Activated CD8-positive, alpha-beta T cell treated with anti-CD3 and anti-CD28 coated beads, Interleukin-2, amount 10 ng/mL, durations not matched to agents 7 days and 5 days (primary cell): ENCODE results near the gene TSPAN11. TPM values are rescaled to one million over a fixed set of nuclear protein-coding genes. Genes with fewer than 3 reads are reported as not detected.
"Not testable (repeated sequence)": the region's sequence is repeated elsewhere in the genome, so short reads cannot be mapped to it uniquely, and the experiment has no call there.

Experiments
- ATAC-seq: fragments of 150-1000 bp; cut with Tn5 transposase; one replicate; pipeline ENCODE4 v1.10.0; 2021; ENCODE audit warnings: moderate library complexity
- CTCF ChIA-PET: fragments of 350-600 bp; sonication (Branson Sonifier 250); formaldehyde crosslinking; loops from one replicate; lab custom pipeline; 2021; ENCODE audit warnings: antibody characterized with exemption; lab: Charles Lee
- POLR2A ChIA-PET: fragments of 350-600 bp; sonication (Branson Sonifier 250); formaldehyde crosslinking; loops from one replicate; lab custom pipeline; 2021; ENCODE audit warnings: antibody characterized with exemption; lab: Charles Lee
- DNase-seq: peaks from one replicate; pipeline ENCODE4 v3.0.0-alpha.2; 2020
- H3K27ac Mint-ChIP-seq: one replicate; pipeline ENCODE4 v1.8.0; 2021; ENCODE audit warnings: mild to moderate bottlenecking, mixed read lengths
- H3K27me3 Mint-ChIP-seq: one replicate; pipeline ENCODE4 v1.8.0; 2021; ENCODE audit warnings: low read depth, mixed read lengths
- H3K36me3 Mint-ChIP-seq: one replicate; pipeline ENCODE4 v1.8.0; 2021; ENCODE audit warnings: low read depth, mixed read lengths
- H3K4me1 Mint-ChIP-seq: one replicate; pipeline ENCODE4 v1.8.0; 2021; ENCODE audit warnings: low read depth, mixed read lengths
- H3K4me3 Mint-ChIP-seq: one replicate; pipeline ENCODE4 v1.8.0; 2021; ENCODE audit warnings: mild to moderate bottlenecking, mixed read lengths
- H3K9me3 Mint-ChIP-seq: one replicate; pipeline ENCODE4 v1.8.0; 2022; ENCODE audit warnings: mixed read lengths; ENCODE audit not compliant: insufficient read depth
- total RNA-seq, 2 experiments: library from RNA; stranded (reverse); gene quantifications; one replicate each; pipeline ENCODE4 v1.2.3, GENCODE V29; 2021

Gene TSPAN11
- total RNA-seq, 2 experiments from 2014 or later: not detected

DNA sequence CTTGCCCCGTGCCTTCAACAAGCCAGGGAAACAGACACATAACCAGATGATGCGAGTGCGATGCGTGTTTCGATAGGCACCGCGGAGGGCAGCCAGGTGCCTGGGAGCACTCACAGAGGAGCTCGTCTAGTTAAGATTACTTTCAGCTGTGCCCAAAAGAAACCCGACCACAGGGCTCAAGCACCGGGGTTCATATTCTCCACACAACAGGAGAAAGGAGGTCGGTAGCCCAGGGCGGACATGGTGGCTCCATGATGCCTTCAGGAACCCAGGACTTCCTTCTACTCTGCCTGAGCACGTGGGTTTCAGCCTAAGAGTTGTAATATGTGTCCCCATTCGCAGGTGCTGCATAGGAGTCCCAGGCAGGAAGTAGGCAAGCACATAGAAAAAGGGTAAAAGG, 93.4 kb downstream of the TSPAN11 start:
- DNase-seq (no peak), ATAC-seq (no peak)
- Mint-ChIP-seq H3K4me1 (no peaks in the 10 kb centered on the region), H3K9me3 (no peaks in the 10 kb centered on the region), H3K27me3 (peaks cover 9% of the 10 kb centered on the region), H3K4me3 (no peak overlapping the region), H3K36me3 (no peaks in the 10 kb centered on the region), H3K27ac (no peak overlapping the region)
- ChIA-PET POLR2A (no interaction called here), CTCF (no interaction called here)

DNA sequence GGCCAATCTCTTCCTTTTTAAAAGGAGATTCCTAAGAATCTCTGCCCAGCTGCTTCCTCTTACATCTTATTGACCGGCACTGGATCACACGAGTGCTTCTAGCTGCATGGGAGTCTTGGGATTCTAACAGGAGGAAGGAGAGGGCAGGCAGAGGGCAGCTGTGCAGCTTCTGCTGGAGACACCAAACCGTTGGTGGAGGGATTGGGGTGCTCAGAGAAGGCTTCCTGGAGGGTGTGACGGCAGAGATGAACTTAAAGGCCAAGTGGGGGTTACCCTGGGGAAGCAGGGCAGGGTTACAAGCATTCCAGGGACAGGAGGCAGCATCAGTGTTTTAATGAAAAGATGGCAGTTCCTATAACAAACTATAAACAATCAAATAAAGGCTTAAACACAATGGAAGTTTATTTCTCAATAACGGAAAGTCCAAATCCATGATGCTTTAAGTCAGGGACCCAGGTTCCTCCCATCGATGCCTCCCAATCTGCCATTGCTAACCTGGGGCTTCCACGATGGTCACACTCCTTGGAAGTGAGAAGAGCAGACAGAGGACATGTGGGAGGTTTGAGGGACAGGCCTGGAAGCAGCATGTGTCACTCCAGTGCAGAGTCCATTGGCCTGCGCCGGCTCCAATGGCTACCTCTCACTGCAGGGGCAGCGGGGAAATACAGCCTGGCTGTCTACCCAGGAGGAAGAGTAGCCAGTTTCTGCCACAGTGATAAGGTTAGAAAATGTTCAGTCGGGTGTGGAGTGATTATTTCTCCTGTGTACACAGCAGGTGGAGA, 94.0 kb downstream of the TSPAN11 start:
- Mint-ChIP-seq H3K27ac (no peak overlapping the region), H3K4me1 (no peaks in the 10 kb centered on the region), H3K4me3 (no peak overlapping the region), H3K9me3 (no peaks in the 10 kb centered on the region), H3K27me3 (peaks cover 12% of the 10 kb centered on the region), H3K36me3 (no peaks in the 10 kb centered on the region)
- DNase-seq (no peak), ATAC-seq (no peak)
- CTCF ChIA-PET: no interaction called here
- POLR2A ChIA-PET: no interaction called here

DNA sequence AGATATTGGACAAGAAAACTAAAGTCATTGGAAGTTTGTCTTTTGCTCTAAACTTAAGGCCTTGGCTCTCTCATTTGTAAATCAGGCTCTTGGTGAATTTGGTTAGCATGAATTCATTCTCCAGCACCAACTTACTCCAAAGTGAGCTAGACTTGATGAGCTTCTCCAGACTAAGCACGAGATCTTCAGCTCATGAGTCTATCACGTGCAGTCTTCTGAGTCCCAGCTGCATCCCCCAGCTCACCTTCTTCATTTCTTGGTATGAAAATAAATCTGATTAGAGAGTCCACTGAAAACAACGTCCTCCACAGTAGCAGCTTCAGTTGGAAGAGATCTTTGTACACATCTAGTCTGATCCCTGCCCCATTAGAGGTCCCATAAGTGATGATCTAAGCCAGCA, 94.6 kb downstream of the TSPAN11 start:
- ChIA-PET POLR2A (no interaction called here), CTCF (no interaction called here)
- no peaks in the 10 kb centered on the region for H3K4me1 Mint-ChIP-seq
- H3K36me3 Mint-ChIP-seq: no peaks in the 10 kb centered on the region
- DNase-seq (no peak), ATAC-seq (no peak)
- H3K9me3 Mint-ChIP-seq: no peaks in the 10 kb centered on the region
- H3K27ac Mint-ChIP-seq: no peak overlapping the region
- peaks cover 14% of the 10 kb centered on the region for H3K27me3 Mint-ChIP-seq
- no peak overlapping the region for H3K4me3 Mint-ChIP-seq

DNA sequence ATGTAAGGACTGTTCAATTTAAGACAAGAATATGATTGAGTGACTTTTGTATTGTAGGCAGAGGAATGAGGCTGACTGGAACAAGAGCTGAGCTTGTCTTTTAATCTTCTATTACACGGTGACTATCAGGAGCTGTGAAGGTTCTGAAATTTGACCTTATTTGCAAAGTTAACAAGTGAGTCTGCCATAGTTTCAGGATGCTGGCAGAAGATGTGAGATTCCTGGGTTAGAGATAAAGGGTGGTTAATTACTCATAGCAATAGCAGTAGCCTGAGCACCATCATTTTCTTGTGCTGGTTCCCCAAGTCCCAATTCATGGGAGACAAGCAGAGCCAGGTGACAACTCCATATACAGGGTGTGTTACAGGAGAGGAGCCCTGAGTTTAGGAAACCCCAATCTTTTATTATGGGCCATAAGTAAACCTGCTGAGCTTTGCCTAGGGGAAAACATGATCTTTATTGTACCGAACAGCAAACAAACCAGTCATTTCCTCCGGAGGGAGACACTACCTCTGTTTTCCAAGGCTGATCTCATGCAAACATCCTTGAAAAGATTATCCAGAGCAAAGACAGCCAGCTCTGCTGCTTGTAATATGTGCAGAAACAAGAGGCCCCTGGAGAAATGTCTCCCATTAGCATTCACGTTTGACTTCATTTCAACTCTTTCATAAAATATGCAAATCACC, 95.4 kb downstream of the TSPAN11 start:
- no peaks in the 10 kb centered on the region for H3K36me3 Mint-ChIP-seq
- no peak overlapping the region for H3K27ac Mint-ChIP-seq
- DNase-seq: no peak
- CTCF ChIA-PET: interaction anchor here (1.1 kb wide), 1 partner anchor 11 kb away, joined by 4 read pairs; no protein-coding TSS in a partner anchor
- H3K4me3 Mint-ChIP-seq: no peak overlapping the region
- peaks cover 14% of the 10 kb centered on the region for H3K27me3 Mint-ChIP-seq
- ATAC-seq: no peak
- POLR2A ChIA-PET: no interaction called here
- H3K4me1 Mint-ChIP-seq: no peaks in the 10 kb centered on the region
- no peaks in the 10 kb centered on the region for H3K9me3 Mint-ChIP-seq

DNA sequence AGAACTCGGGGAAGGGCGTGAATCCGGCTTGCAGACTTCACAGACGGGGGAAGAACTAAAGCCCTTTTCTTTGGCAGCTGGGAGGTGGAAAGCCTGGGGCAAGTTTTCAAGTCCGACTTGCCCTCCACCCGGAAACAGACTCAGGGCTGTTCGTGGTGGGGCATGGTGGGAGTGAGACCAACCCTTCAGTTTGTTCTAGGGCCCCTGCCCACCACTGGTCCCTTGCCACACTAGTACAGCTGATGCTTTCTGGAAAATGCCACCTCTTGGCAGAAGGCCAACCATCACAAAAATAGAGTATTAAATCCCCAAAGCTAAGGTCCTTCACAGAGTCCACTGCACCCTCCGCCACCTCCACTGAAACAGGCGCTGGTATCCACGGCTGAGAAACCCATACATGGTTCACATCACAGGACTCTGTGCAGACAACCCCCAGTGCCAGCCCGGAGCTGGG, 96.8 kb downstream of the TSPAN11 start:
- no peak for ATAC-seq
- DNase-seq: no peak
- Mint-ChIP-seq H3K9me3 (no peaks in the 10 kb centered on the region), H3K27me3 (peaks cover 12% of the 10 kb centered on the region), H3K27ac (no peak overlapping the region), H3K4me1 (no peaks in the 10 kb centered on the region), H3K36me3 (no peaks in the 10 kb centered on the region), H3K4me3 (no peak overlapping the region)
- ChIA-PET POLR2A (no interaction called here), CTCF (no interaction called here)

DNA sequence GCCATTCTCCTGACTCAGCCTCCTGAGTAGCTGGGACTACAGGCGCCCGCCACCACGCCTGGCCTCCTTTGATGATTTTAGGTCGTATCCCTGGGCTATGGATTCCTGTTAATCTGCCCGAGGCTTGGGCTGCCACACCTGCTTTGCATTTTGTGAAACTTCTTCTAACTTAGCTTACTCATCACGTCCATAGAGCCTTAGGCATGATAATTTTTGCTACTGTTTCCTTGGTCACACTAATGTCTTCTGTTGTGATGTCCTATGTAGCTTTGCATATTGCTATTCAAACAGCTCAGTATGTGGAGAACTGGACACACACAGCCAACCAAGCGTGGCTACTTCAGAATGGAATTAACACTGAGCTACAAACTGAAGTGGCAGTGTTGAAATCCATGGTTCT, 99.7 kb downstream of the TSPAN11 start:
- no peaks in the 10 kb centered on the region for H3K4me1 Mint-ChIP-seq

DNA sequence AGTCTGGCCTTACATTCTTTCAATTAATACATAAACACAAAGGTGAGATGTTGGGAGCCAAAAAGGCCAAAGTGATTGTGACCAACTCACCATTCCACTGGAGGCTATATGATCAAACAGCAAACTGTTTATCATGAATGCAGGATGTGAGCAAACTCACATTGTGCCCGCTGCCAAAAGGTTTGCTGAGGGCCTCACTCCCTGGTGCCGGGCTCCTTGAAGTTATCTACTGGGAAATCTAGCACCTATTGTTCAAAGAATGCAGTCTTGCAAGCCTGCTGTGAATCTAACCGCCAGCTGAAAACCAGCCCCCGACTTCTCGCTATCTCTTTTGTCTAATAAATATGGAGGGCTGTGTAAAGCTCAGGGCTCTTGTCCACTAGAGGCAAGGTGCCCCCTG, 100.5 kb downstream of the TSPAN11 start:
- H3K4me1 Mint-ChIP-seq, H3K27me3 Mint-ChIP-seq, DNase-seq, ATAC-seq, CTCF ChIA-PET, H3K9me3 Mint-ChIP-seq, H3K27ac Mint-ChIP-seq, H3K36me3 Mint-ChIP-seq, POLR2A ChIA-PET, H3K4me3 Mint-ChIP-seq: not testable (repeated sequence)

More for the DNA sequence above, 99.7 kb downstream of the TSPAN11 start:
- POLR2A ChIA-PET: no interaction called here
- Mint-ChIP-seq H3K27ac (no peak overlapping the region), H3K4me3 (no peak overlapping the region), H3K36me3 (no peaks in the 10 kb centered on the region), H3K27me3 (peaks cover 10% of the 10 kb centered on the region), H3K9me3 (no peaks in the 10 kb centered on the region)
- CTCF ChIA-PET: no interaction called here
- DNase-seq (no peak), ATAC-seq (no peak)

DNA sequence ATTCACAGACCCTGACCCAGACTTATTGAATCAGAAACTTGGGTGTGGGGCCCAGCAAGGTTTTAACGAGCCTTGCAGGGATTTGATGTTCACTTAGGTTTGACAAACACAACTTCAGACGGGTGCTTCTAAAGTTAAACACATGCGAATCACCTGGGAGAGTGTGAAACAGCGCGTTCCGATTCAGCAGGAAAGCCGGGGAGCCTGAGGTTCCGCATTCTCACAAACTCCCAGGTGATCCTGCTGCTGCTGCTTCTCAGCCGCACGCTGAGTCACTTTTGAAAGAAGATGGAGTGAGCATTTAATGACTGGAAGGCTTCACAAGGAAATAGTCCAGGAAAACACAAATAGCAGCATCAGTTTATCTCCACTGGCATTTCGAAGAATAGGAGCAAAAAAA, 102.9 kb downstream of the TSPAN11 start:
- Mint-ChIP-seq H3K4me3 (no peak overlapping the region), H3K4me1 (no peaks in the 10 kb centered on the region), H3K9me3 (no peaks in the 10 kb centered on the region), H3K27me3 (peaks cover 7% of the 10 kb centered on the region), H3K27ac (no peak overlapping the region), H3K36me3 (no peaks in the 10 kb centered on the region)
- DNase-seq (no peak), ATAC-seq (no peak)
- CTCF ChIA-PET: no interaction called here
- POLR2A ChIA-PET: no interaction called here

DNA sequence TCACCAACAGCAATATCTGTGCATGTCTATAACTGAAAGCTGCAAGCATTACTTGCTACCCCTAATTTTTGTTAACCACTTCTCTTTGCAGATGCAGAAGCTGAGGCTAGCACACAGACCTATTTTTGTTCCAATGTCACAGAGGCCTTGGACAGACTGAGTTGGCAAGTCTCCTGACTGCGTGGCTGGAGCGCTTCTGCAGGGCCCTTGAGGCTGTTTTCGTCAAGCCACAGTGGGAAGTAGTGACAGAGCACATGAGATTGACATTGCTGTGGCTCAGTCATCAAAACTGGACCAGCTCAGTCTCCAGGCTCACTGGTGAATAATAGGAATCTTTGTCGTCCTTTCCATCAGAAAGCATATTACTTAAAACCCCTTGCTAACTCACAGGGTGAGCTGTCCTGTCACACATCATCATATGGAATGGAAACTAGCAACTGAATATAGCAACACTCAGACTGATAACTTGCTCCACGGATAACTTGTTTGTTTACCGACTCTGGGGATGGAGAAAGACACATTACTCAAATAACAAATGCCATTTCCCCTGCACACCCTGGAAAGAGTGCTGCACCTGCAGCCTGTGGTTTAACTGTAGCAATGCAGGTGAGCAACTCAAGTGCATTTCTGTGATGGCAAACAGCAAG, 103.5 kb downstream of the TSPAN11 start:
- POLR2A ChIA-PET: no interaction called here
- Mint-ChIP-seq H3K27ac (no peak overlapping the region), H3K4me1 (no peaks in the 10 kb centered on the region), H3K9me3 (no peaks in the 10 kb centered on the region), H3K36me3 (no peaks in the 10 kb centered on the region), H3K4me3 (no peak overlapping the region), H3K27me3 (peaks cover 4% of the 10 kb centered on the region)
- no peak for DNase-seq
- ATAC-seq: no peak
- CTCF ChIA-PET: no interaction called here

DNA sequence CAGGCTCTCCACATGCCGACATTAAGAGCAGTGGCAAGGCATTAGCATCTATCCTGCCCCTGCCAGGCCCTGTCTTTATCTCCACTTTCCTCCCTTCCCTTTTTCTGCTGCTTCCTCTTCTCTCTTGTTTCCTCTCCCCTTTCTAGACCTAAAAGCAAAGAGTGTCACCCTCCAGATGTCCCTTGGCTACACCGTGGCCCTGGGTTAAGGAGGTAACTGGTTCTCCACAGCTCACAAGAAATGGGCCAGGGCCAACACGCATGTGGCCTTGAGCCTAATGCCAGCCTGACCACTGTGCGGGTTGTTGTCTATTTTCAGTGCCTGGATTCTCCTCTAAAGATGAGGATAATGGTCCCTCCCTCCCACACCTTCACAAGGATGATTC, 105.4 kb downstream of the TSPAN11 start:
- DNase-seq (no peak), ATAC-seq (no peak)
- Mint-ChIP-seq H3K27ac (no peak overlapping the region), H3K4me1 (peaks cover 3% of the 10 kb centered on the region), H3K27me3 (no peaks in the 10 kb centered on the region), H3K9me3 (no peaks in the 10 kb centered on the region), H3K4me3 (no peak overlapping the region), H3K36me3 (no peaks in the 10 kb centered on the region)
- CTCF ChIA-PET: no interaction called here
- POLR2A ChIA-PET: no interaction called here

DNA sequence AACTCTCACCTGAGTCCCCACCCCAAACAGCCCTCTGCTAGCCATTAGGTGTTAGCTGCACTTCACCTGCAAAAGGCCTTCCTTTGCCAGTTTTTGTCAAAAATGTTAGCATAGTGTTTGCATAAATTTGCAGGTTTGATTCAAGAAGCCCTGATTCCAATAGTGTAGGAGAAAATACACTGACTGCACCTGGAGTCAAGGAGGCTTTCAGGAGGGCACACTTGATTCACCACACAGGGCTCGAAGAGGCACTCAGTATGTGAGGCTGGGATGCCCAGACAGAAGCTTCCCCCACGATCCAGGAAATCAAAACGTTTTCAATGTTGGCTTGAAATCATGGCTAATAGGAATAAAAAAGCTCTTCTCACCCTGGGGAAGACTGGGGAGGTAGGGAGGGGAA, 106.6 kb downstream of the TSPAN11 start:
- POLR2A ChIA-PET: no interaction called here
- ATAC-seq (no peak), DNase-seq (no peak)
- Mint-ChIP-seq H3K9me3 (no peaks in the 10 kb centered on the region), H3K27me3 (no peaks in the 10 kb centered on the region), H3K4me3 (no peak overlapping the region), H3K4me1 (peaks cover 3% of the 10 kb centered on the region), H3K36me3 (no peaks in the 10 kb centered on the region), H3K27ac (no peak overlapping the region)
- CTCF ChIA-PET: no interaction called here

DNA sequence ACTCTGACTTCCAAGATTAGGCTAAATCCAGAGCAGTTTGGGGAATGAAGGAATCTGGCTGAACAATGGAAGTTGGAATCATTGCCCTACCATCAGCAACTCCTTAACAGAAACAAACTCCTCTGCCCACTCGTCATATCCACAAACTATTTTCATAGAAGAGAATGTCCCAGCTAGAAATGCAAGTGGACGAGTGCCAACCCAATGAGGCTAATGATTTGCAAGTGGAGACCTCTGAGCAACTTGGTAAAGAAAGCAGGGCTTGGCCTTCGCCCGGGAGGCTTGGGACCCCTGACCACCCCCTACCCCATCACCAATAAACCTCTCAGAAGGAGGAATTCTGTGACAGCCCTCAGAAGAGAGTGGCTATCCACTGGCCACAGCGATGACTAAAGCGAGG, 107.1 kb downstream of the TSPAN11 start:
- ChIA-PET CTCF (no interaction called here), POLR2A (no interaction called here)
- H3K27ac Mint-ChIP-seq: no peak overlapping the region

More for the DNA sequence above, 107.1 kb downstream of the TSPAN11 start:
- Mint-ChIP-seq H3K9me3 (no peaks in the 10 kb centered on the region), H3K36me3 (no peaks in the 10 kb centered on the region), H3K4me1 (peaks cover 3% of the 10 kb centered on the region), H3K4me3 (no peak overlapping the region), H3K27me3 (no peaks in the 10 kb centered on the region)
- no peak for DNase-seq
- no peak for ATAC-seq
